ENCODE data around the gene ESCO1.

The ESCO1 gene

DNA sequence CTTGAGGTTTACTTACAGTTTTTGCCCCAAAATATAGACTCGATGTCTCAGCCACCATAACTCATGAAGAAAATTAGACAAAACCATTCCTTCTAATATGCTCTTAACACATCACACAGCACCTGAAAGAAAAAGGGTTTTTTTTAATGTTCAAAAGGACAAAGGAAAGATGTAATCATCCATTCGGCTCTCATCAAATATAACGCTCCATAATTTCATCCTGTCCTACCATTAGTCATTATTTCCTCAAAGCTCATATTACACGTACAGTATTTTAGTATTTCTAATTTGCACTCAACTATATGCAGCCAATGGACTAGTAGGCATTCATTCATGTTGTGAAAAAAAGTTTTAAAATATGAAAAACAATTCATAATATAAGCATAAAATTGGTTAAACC is 24.8 kb downstream of the ESCO1 start:
- DNase-seq: no peak

DNA sequence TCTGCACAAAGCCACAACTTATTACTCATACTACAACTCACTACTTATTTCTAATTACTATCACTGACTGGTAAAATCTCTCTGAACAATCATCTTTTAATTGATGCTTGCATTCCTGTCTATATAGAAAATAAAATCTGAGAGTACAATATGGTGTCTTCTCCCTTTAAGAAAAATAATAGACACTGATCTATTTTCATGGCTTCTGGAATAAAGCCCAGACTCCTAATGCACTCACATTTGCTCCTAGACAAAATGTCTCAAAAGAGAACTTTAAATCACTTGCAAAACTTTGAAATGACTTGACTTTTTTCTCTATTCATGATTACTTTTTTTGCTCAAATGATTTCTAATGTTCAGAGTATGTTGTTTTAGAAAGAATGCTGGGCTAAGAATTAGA is 28.7 kb downstream of the ESCO1 start:
- no peak for DNase-seq

DNA sequence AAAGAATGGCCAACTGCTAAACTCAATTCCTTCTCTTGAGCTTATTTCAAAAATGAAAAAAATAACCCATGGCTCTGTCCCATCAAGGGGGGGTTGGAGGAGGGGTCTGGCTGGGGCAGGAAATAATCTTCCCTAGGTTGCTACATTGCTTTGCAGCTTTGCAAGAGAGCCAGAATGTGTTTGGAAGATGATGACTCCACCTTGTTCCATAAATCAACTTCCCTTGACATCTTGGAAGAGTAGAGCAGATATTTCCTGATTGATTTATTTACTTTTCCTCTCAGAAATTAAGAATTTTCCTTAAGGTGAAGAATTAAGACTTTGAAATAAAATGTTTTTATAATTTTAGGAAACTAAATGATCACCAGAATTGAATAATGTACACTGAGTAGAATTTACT is 41.3 kb downstream of the ESCO1 start:
- no peak for DNase-seq

DNA sequence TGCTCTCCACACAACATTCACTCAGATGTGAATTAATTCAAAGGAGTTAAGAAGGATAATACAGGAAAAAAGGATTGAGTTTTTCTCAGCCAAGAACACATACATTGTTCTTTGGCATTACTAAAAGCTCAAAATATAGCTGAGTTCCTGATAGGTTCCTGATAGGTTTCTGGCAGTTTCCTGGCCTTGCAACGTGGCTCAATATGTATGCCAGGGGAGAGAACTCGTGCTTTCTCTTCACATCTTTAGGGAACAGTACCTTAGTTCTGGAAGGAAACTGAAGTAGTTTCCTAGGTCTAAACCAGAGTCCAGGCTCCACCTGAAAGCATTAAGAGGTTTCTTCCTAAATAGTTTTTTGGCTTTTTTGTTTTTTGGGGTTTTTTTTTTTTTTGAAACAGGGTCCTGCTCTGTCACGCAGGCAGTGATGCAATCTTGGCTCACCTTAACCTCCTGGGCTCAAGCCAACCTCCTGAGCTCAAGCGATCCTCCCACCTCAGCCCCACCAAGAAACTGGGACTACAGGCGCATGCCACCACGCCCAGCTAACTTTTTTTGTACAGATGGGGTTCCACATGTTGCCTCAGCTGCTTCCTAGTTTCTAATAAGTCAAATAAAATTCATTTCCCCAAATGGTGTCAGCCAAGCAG is 42.8 kb downstream of the ESCO1 start:
- DNase-seq: no peak

DNA sequence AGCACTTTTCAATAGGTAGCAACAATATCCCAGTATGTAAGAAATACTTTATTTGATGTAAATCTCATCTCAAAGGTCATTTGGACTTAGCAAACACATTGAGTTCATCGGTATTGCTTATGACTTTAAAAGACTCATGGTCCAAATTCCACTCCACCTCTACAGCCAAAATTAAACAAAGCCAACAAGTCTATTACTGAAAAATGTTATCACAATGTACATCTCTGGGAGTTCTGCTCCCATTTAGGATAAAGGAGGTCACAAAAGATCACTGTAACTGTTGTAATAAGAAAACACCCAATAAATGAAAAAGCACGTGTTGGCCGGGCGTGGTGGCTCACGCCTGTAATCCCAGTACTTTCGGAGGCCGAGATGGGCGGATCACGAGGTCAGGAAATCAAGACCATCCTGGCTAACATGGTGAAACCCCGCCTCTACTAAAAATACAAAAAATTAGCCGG is 50.0 kb downstream of the ESCO1 start:
- no peak for DNase-seq

DNA sequence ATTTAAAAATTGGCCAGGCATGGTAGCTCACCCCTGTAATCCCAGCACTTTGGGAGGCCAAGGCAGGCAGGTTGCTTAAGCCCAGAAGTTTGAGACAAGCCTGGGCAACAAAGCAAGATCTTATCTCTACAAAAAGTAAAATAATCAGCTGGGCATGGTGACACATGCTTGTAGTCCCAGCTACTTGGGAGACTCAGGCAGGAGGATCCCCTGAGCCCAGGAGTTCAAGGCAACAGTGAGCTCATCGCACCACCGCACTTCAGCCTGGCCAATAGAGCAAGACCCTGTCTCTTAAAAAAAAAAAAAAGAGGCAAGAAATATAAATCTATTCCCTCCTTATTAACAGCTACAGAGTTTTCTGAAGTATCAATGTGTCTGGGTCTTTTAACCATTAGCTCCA is 51.9 kb downstream of the ESCO1 start:
- DNase-seq: no peak

DNA sequence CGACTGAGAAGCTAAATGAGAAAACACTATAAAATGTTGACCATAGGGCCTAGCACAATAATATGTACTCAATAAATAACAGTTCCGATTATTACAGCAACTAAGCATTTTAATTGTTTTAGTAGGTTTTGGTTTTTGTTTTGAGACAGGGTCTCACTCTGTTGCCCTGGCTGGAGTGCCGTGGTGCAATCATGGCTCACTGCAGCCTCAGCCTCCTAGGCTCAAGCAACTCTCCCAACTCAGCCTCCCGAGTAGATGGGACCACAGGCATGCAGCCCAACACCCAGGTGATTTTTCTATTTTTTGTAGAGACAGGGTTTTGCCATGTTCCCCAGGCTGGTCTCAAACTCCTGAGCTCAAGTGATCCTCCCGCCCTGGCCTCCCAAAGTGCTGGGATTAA is 54.1 kb downstream of the ESCO1 start:
- DNase-seq: no peak

DNA sequence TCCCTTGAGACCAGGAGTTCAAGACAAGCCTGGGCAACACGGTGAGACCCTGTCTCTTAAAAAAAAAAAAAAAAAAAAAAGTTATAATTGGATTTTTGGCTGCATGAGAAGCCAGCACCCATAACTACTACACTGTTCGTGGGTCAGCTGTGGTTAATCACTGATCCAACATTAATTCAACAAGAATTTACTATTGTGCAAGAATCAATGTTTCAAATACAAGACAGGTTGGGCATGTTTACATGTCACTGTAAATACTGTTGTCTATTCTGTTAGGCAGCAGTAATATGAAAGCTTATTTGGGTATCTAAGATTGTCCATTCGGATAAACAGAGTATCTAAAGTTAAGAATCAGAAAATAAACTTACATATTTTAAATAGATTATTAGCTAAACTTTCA is 62.3 kb downstream of the ESCO1 start:
- no peak for DNase-seq

DNA sequence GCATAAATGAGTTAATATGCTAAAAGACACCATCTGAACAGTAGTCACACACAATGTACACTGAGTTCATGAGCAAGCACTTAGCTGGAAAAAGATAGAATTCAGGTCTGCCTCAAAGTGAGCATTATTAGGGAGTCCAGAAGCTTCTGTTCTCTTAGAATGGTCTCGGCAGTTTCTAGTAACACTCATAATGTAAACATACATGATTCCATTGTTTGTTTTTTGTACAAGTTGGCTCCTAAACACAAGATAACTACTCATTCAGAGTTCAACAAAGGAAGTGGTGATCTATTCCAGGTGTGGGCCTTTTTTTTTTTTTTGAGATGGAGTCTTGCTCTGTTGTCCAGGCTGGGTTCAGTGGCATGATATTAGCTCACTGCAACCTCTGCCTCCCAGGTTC is 66.2 kb downstream of the ESCO1 start:
- no peak for DNase-seq

DNA sequence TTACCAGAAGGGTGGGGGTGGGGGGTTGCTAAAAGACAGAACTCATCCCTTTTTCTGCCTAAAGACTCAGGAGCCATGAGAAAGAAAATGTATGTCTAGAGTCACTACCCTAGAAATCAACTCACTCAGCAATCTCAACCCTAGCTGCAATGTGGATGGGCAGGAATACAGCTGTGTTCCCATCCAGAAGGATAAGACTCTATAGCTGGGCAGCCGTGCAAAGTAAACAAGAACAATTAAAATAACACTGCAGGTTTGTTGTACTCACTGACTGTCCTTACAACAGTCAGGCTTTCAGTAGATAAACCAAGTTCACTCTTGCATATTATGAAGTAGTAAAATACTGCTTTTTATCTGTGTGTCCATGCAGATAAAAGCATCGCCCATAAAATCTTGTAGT is 74.0 kb downstream of the ESCO1 start:
- no peak for DNase-seq

DNA sequence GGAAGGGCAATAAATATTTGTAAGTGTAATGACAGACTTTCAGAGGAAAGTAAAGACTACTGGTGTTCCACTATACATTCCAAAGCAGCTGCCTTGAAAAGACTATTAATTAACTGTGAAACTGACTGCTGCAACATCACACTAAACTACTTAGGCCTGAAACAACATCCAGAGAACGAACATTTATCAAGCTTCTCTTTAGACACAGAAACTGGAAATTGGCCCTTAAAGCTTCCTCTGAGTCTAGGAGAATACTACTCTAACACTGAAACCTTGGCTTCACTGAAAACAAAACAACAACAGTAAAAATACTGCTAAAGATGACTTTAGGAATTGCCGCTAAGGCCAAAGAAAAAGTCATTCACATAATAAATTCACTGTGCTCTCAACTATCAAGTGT is 74.6 kb downstream of the ESCO1 start:
- DNase-seq: no peak

DNA sequence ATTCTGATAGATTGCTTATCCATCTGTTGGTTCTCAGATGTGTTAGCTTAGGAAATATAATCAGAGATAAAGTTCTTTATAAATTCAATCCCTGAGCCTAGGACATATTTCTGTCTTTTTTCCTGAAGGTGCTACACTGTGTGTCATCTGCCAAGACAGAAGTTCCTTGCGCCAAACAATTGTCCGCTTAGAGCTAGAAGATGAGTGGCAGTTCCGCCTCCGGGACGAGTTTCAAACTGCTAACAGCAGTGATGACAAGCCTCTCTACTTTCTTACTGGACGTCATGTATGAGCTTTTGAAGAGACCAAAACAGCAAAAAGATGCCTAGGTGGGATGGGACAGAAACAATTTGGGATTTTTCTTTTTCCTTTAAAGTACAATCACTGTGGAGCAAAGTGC is 78.0 kb downstream of the ESCO1 start:
- DNase-seq: no peak

DNA sequence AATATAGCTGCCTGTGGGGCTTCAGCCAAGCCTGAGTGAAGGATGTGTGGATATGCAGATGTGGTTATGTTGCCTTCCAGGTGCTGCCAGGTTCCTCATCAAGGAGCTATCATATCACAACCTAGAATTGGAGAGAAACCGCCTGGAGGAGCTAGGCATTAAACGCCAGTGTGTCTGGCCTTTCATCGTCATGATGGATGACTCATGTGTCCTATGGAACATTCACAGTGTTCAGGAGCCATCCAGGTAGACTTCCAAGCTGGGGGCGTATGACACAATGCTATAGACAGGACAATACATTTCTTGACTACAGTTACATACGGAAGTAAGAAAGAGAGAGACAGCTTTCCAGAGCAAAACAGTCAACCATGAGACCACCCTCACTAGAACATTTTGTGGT is 86.8 kb downstream of the ESCO1 start:
- no peak for DNase-seq

DNA sequence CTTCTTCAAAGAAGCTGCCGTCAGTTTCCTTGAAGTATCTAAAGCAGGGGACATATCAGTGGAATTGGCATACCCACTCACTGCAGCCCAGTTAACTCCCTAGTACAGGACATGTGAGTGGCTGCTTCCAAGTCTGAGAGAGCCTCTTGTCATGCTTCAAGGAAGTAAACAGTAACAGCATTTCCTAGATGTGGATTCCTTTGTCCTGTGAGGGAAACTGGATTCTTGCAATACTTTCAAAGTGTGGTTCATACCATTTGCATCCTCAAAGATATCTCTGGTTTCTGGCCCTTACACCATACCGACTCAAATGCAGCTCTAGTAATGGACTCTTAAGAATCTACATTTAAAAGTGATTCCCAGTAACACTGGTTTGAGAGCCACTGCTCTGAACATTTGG is 87.2 kb downstream of the ESCO1 start:
- DNase-seq: no peak

DNA sequence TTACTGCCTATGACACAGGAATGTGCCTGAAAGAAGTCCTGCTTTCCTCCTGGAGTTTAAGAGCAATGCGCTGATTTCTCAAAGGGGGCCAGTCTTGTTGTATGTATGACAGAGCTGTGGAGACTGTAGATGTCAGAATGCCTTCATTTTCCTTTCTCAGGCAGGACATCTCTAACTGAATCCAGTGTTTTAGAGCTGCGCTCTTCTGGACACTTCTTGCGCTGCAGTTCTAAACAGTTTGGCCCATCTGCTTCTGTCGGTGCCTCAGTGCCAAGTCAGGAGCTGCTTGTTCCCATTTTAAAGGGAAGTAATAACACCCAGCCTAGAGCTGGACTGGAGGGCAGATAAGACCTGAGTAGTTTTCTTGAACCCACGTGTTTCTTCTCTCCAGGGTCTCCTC is 91.4 kb downstream of the ESCO1 start:
- no peak for DNase-seq

DNA sequence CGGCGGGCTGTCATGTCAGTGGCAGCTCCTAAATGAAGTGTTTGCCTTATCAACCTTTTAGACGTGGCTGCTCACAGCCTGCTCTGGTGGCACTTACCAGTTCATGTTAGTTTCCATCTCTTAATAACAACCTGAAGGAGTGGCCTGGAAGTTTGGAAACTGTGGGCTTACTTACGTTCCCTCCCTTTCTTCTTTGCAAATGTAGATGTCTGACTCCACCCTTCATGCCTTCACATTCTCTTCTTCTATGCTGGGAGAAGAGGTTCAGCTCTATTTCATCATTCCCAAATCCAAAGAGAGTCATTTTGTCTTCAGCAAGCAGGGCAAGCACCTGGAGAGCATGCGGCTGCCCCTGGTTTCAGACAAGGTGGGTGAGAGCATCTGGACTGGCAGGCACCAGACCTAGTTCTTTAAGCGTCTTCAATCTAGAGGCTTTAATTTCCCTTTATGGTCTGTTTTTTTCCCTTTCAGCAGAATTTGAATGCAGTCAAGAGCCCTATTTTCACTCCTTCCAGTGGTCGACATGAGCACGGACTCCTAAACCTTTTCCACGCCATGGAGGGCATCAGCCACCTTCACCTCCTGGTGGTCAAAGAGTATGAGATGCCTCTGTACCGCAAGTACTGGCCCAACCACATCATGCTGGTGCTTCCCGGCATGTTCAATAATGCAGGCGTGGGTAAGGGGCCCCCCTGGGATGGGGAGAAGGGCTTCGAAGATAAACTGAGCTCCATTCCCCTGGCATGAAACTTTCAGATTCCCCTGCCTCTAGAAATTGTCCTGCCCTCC is 92.4 kb downstream of the ESCO1 start:
- no peak for DNase-seq

DNA sequence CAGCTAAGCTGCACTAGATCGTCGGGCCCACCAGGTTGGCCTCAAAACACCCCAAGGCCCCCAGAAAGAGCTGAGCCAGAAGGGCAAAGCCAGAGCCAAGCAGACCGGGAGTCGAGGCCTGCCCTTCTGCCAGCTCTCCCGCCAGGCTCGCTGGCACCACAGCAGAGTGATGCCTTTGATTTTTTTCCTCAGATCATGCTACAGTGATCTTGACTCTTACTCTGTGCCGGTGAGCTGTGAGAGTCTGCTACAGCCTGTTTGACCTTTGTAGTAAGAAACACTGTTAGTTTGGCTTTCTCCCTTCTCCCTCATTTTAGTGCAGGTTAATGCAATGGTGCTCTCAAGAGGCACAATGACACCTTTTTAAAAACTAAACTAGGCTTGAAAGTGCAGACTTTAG is 97.8 kb downstream of the ESCO1 start:
- no peak for DNase-seq

DNA sequence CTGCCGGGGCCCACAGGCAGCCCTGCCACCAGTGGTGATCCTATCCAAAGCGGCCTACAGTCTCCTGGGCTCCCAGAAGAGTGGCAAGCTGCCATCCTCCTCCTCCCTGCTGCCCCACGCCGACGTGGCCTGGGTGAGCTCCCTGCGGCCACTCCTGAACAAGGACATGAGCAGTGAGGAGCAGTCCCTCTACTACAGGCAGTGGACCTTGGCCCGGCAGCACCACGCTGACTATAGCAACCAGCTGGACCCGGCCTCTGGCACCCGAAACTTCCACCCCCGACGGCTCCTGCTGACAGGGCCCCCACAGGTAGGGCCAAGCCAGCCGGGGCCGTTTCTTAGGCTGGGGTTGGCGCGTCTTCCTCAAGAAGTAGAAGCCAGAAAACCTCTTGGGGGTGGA is 100.5 kb downstream of the ESCO1 start:
- DNase-seq: no peak

DNA sequence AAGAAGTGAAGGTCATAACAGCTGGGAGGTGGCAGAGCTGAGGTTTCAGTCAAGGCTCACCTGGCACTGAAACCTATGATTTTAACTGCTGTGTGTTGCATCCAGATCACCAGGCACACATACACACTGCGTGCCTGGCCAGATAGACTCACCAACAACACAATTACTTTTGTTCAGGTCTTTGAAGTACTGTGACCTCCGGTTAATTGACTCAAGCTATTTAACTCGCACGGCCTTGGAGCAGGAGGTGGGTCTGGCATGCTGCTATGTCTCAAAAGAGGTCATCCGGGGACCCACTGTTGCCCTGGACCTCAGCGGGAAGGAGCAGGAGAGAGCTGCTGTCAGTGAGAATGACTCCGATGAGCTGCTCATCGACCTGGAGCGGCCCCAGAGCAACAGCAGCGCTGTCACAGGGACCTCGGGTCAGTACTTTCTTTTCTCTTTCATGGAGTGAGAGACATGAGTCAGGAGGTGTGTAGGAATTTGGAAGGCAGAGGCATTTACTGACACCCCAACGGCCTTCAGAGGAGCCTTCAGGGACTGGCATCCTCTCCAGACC is 104.1 kb downstream of the ESCO1 start:
- DNase-seq: no peak

DNA sequence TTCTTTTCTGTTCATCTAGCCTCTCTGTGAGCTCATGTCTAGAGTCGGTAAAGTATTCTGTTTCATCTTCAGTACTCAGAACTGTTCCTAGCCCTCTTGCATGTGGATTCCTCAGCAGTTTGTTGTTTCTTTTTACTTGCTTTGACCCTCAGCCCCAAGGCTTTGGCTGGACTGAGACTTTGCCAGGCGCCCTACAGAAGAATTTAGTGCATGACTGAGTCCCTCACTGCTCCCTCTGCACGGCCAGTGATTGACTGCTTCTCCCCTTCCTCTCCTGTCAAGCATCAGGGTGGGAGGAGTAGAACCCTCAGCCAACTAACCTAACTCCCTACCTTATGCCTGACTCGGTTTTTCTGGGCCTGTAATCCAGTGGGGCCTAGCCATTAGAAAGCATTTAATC is 109.8 kb downstream of the ESCO1 start:
- no peak for DNase-seq

DNA sequence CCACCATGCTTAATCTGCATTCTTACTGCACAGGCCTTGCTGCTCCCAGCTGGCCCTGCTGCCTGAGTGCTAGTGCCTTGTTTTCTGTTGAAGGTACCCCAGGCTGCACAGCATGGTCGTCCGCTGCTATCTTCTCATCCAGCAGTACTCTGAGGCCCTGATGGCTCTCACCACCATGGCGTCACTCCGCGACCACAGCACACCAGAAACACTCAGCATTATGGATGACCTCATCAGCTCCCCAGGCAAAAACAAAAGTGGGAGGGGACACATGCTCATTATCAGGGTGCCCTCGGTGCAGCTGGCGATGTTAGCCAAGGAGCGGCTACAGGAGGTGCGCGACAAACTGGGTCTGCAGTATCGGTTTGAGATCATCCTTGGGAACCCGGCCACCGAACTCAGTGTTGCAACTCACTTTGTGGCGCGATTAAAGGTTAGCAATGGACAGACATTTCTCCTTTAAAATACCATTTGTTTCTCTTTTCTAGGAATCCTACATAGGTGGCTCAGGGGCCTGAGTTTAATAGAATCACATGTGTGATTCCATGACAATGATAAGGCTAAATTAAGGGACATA is 110.5 kb downstream of the ESCO1 start:
- no peak for DNase-seq

DNA sequence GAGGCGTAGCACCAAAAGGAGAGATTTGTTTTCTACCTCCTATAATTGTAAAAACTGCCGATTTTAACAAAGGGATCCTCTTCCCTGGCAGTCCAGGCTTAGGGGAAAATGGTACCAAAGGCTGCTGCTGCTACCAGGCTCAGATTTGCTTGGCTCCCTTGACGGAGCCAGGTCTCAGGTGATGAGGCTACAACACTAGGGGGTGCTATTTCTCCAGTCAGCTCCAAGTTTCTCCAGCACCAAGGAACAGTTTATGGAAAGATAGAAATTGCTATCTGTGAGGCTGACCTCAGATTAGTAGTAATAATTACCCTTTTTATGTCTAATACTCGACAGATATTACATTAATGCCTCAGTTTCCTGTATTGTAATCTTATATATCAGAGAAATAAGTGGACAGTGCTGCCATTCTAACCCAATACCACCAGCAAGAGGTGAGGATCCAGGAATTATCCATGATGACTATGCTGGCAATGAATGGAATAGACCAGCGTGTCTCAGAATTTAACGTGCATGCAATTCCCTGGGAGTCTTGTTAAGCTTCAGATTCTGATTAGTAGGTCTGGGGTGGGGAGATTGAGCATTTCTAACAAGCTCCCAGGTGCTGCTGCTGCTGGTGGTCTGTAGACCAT is 111.3 kb downstream of the ESCO1 start:
- no peak for DNase-seq

DNA sequence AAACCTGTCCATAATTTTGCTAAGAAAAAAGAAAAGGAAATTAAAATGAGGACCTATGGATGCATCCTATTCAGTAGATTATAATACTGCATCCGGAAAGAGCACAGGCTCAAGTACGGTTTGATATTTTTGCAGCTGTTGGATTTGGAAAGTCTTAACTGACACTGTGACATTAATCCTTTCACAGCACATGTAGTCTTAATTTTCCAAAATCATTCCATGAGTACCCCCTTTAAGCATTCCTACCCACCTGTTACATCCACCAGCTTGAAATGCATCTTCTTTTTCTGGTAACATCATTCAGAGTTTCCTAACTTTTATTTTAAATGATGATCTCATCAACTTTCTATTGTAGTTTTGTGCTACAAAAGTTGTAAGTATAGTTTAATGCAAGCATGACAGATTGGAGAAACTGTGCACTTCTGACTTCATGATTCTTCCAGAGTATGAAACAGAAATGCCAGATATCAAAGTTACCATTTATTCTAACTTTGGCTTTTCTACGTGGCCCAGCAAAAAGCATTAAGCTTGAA is 113.5 kb downstream of the ESCO1 start:
- DNase-seq: no peak

Data from DMS79 (cell line).